HepG2 (cell line): ENCODE measurements around the gene EGFR. TPM values are rescaled to one million over a fixed set of nuclear protein-coding genes. Genes with fewer than 3 reads are reported as not detected.

Experiments
- ATAC-seq: fragments of 200-7000 bp; cut with Tn5 transposase; 3 replicates; pipeline ENCODE4 v1.9.1; 2020; ENCODE audit warnings: mild to moderate bottlenecking, moderate library complexity
- BruUV-seq: library from RNA; stranded (reverse); fragments of 400-500 nt; replicated peaks from 2 replicates; lab custom pipeline; 2021; lab: Mats Ljungman, UMichigan
- CTCF ChIA-PET: fragments of 300-600 bp; formaldehyde crosslinking; extraction: SDS; loops from one replicate; lab custom pipeline; 2021; ENCODE audit warnings: low total read pairs, inconsistent platforms, low intra/inter-chr PET ratio; lab: Yijun Ruan, JAX
- POLR2A ChIA-PET: fragments of 350-600 bp; sonication (Branson Sonifier 250); formaldehyde crosslinking; loops from one replicate; lab custom pipeline; 2020; ENCODE audit warnings: antibody characterized with exemption, inconsistent platforms; lab: Yijun Ruan, JAX
- DNase-seq: peaks from one replicate; pipeline ENCODE4 v3.0.0-alpha.2; 2015; ENCODE audit warnings: low spot score
- FAIRE-seq: peaks from 3 replicates; lab custom pipeline; 2011; peaks lifted over from hg19 to GRCh38; lab: Jason Lieb, UNC
- H2AFZ ChIP-seq: one replicate; pipeline ENCODE4 v1.6.1; 2011; ENCODE audit warnings: low read length, inconsistent platforms
- H3K27ac ChIP-seq: fragments of 300-600 bp; 3 replicates; pipeline ENCODE4 v1.8.0; 2011; ENCODE audit warnings: mixed run types, mild to moderate bottlenecking, mixed read lengths, low read length, inconsistent platforms; ENCODE audit not compliant: insufficient read depth; ENCODE audit errors: extremely low read length
- H3K27me3 ChIP-seq, 2 experiments: fragments of 200-600 bp in 1 of 2; 2 replicates in 1 of 2; 3 replicates in 1 of 2; pipeline versions ENCODE4 v1.6.0 to v1.8.0; 2011; ENCODE audit warnings: low read length in 2 of 2, mild to moderate bottlenecking in 2 of 2, moderate library complexity in 2 of 2, inconsistent platforms in 1 of 2; ENCODE audit not compliant: insufficient read depth in 2 of 2, control insufficient read depth in 1 of 2
- H3K36me3 ChIP-seq, 2 experiments: fragments of 200-600 bp in 1 of 2; replicated peaks in 1 of 2; 2 replicates in 1 of 2; 3 replicates in 1 of 2; pipeline versions ENCODE4 v1.5.1 to v1.8.0; 2011; ENCODE audit warnings: low read length in 2 of 2, inconsistent platforms in 1 of 2; ENCODE audit not compliant: insufficient read depth in 2 of 2, control insufficient read depth in 1 of 2
- H3K4me1 ChIP-seq: 2 replicates; pipeline ENCODE4 v1.5.1; 2012; ENCODE audit warnings: low read length, inconsistent platforms; ENCODE audit not compliant: insufficient read depth
- H3K4me2 ChIP-seq: 2 replicates; pipeline ENCODE4 v1.6.0; 2011; ENCODE audit warnings: low read depth, low read length, inconsistent platforms
- H3K4me3 ChIP-seq, 3 experiments: fragments of 200-600 bp in 1 of 3; sonication (generic), shearing (Covaris generic) in 1 of 3; replicated peaks in 1 of 3; 2 replicates each; pipeline ENCODE4 v1.5.1; 2011 to 2016; ENCODE audit warnings: low read length in 3 of 3, inconsistent platforms in 2 of 3, low read depth in 2 of 3, mild to moderate bottlenecking in 2 of 3, control low read depth in 1 of 3, mixed read lengths in 1 of 3; ENCODE audit not compliant: insufficient read depth in 1 of 3
- H3K79me2 ChIP-seq: one replicate; pipeline ENCODE4 v1.6.1; 2011; ENCODE audit warnings: low read length, inconsistent platforms; ENCODE audit not compliant: insufficient read depth
- H3K9ac ChIP-seq: 2 replicates; pipeline ENCODE4 v1.6.0; 2011; ENCODE audit warnings: mild to moderate bottlenecking, low read depth, low read length, inconsistent platforms; ENCODE audit not compliant: insufficient read depth
- H3K9me3 ChIP-seq: 2 replicates; pipeline ENCODE4 v1.5.1; 2012; ENCODE audit warnings: mild to moderate bottlenecking, low read length
- H4K20me1 ChIP-seq: 2 replicates; pipeline ENCODE4 v1.6.0; 2011; ENCODE audit warnings: inconsistent platforms, mild to moderate bottlenecking, low read length, moderate library complexity; ENCODE audit not compliant: insufficient read depth
- HDAC6 ChIP-seq: fragments of 200-600 bp; sonication (generic); IDR thresholded peaks from 2 replicates; pipeline ENCODE4 v1.7.0; 2017; ENCODE audit warnings: mild to moderate bottlenecking, antibody characterized with exemption, low read length, low read depth
- HHEX ChIP-seq: IDR thresholded peaks from 2 replicates; pipeline ENCODE4 v1.6.1; 2016; ENCODE audit warnings: control low read depth
- IRX3 ChIP-seq: sonication (generic); formaldehyde crosslinking; IDR thresholded peaks from 2 replicates; pipeline ENCODE4 v1.8.1; 2023; ENCODE audit warnings: mild to moderate bottlenecking, low read depth, missing genetic modification reagents, borderline replicate concordance
- MTERF4 ChIP-seq: sonication (generic); formaldehyde crosslinking; IDR thresholded peaks from 2 replicates; pipeline ENCODE4 v1.8.0; 2023; ENCODE audit warnings: mild to moderate bottlenecking, missing genetic modification reagents
- PCBP1 ChIP-seq: fragments of 200-400 bp; formaldehyde crosslinking; IDR thresholded peaks from 2 replicates; pipeline ENCODE4 v1.6.1; 2017; ENCODE audit warnings: mild to moderate bottlenecking, low read depth, low read length, borderline replicate concordance
- ZNF251 ChIP-seq: sonication (generic); formaldehyde crosslinking; IDR thresholded peaks from 2 replicates; pipeline ENCODE4 v1.9.0; 2021; ENCODE audit warnings: mild to moderate bottlenecking, missing genetic modification reagents
- ZNF260 ChIP-seq: sonication (generic); formaldehyde crosslinking; IDR thresholded peaks from 2 replicates; pipeline ENCODE4 v1.4.0; 2020; ENCODE audit warnings: missing genetic modification reagents, low read depth, mild to moderate bottlenecking, borderline replicate concordance
- WGBS: methylation state at CpG from one replicate; pipeline ENCODE4 v1.1.6; 2017; ENCODE audit warnings: low lambda C conversion rate; 5-methylcytosine and 5-hydroxymethylcytosine counted together
- in situ Hi-C: cut with HindIII; loops from 2 replicates; pipeline ENCODE4 v1.10.0; 2017; ENCODE audit warnings: low pct_unique_long_range_greater_than_20kb; ENCODE audit not compliant: extremely low pct_ligation_motif_present
- intact Hi-C: fragments of 100-400 bp; cut with micrococcal nuclease; formaldehyde crosslinking; loops from one replicate; pipeline ENCODE4 v1.10.0; 2022; ENCODE audit not compliant: unreplicated experiment
- polyA plus RNA-seq, 8 experiments: library from polyadenylated mRNA; depleted of rRNA in 3 of 8; stranded (reverse) in 7 of 8; unstranded in 1 of 8; fragments of >200 nt; fragmentation: Illumina TruSeq in 4 of 8; extraction: Trizol in 4 of 8; gene quantifications; 2 replicates each; pipeline versions ENCODE4 v1.2.1 to v1.2.3, GENCODE V29; 2011 to 2016; ENCODE audit warnings: low read depth in 4 of 8, missing spikeins in 1 of 8, mixed read lengths in 1 of 8; ENCODE audit not compliant: insufficient read depth in 1 of 8
- total RNA-seq, 5 experiments: library from RNA; depleted of rRNA; stranded (reverse); fragments of >200 nt; fragmentation: Illumina TruSeq; extraction: Trizol; gene quantifications; 2 replicates each; pipeline ENCODE4 v1.2.3, GENCODE V29; 2016; ENCODE audit warnings: low read depth in 1 of 5
- TF ChIP-seq, protein P1 (sequence below): sonication (generic); formaldehyde crosslinking; IDR thresholded peaks from 2 replicates; pipeline ENCODE4 v1.4.0; 2020; ENCODE audit warnings: missing genetic modification reagents, borderline replicate concordance

The EGFR gene
- total and polyA plus RNA-seq, 2 of the 13 experiments (the other 11 are each of a cell fraction or from before 2014, with no cell fraction given) = 7.0 to 10.0 TPM

DNA sequence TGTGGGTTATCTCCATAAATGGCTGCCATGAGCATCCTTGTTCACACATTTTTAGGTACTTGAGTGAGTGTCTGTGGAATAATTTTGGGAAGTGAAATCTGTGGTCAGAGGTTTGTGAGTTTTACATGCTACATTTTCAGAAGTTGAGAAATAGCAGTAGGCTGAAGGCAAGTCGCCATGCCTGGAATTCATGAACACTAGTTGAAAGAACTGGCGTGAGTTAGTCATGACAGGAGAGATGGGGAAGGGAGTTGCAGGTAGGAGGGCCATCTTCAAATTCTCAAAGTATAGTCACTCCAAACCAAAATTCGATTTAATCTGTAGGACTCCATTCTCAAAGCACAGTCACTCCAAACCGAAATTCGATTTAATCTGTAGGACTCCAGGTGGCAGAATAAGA, 89.6 kb downstream of the EGFR start:
- Histone ChIP-seq H2AFZ (no peak overlapping the region), H3K9me3 (no peaks in the 10 kb centered on the region), H4K20me1 (no peaks in the 10 kb centered on the region), H3K36me3 (no peaks in the 10 kb centered on the region), H3K4me3 (no peak overlapping the region), H3K27me3 (no peaks in the 10 kb centered on the region), H3K27ac (no peak overlapping the region), H3K4me2 (no peak overlapping the region), H3K79me2 (no peaks in the 10 kb centered on the region), H3K9ac (no peak overlapping the region), H3K4me1 (peaks cover 23% of the 10 kb centered on the region)
- ChIA-PET POLR2A (no interaction called here), CTCF (no interaction called here)
- no peak for TF ChIP-seq HHEX (CRISPR knock-in tag)
- no peak for TF ChIP-seq ZNF260 (CRISPR knock-in tag)
- TF ChIP-seq, protein P1, sequence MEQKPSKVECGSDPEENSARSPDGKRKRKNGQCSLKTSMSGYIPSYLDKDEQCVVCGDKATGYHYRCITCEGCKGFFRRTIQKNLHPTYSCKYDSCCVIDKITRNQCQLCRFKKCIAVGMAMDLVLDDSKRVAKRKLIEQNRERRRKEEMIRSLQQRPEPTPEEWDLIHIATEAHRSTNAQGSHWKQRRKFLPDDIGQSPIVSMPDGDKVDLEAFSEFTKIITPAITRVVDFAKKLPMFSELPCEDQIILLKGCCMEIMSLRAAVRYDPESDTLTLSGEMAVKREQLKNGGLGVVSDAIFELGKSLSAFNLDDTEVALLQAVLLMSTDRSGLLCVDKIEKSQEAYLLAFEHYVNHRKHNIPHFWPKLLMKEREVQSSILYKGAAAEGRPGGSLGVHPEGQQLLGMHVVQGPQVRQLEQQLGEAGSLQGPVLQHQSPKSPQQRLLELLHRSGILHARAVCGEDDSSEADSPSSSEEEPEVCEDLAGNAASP (CRISPR knock-in tag) = no peak
- no peak for TF ChIP-seq HDAC6
- no peak for TF ChIP-seq ZNF251 (CRISPR knock-in tag)
- TF ChIP-seq MTERF4 (CRISPR knock-in tag) = no peak
- TF ChIP-seq PCBP1 = no peak
- TF ChIP-seq IRX3 (CRISPR knock-in tag) = no peak
- in situ Hi-C loops (no loop called here), intact Hi-C loops (no loop called here)
- DNase-seq (no peak), ATAC-seq (no peak), FAIRE-seq (no peak)
- 80% methylated on average over 5 of the region's 5 CpGs for WGBS
- BruUV-seq = no TSS peak
